HG03378 (cell line): ENCODE data around the gene XKRX.

Experiments
- ATAC-seq: cut with Tn5 transposase; IDR thresholded peaks from one replicate; pipeline ENCODE4 v1.9.1; 2021; ENCODE audit warnings: mild to moderate bottlenecking, moderate library complexity; ENCODE audit not compliant: unreplicated experiment

Gene XKRX

GRCh38 chrX:100928660-100929613 lies at the start of gene XKRX:
Gene XKRX (minus strand): TSS chrX:100928917. CDS start chrX:100928304, 613 bp downstream.
- ATAC-seq: peak; percentile 39

DNA sequence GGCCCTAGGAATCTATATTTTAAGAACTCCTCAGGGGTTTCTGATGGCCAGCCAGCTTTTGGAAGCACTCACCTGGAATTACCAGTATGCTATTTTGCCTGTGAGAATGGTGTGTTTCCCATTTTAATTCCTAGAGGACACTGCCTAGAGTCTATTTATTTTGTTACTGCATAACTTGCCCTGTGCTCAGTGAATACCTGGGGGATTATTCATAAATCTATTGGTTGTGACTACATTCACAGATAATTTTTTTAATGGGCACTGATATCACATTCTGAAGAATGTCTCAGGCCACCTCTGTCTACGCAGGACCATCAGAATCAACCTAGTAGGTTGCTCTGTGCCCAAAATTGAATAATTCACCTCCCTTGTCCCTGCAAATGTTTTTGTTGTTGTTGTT lies 47.5 kb upstream of the XKRX start:
- ATAC-seq: no peak

DNA sequence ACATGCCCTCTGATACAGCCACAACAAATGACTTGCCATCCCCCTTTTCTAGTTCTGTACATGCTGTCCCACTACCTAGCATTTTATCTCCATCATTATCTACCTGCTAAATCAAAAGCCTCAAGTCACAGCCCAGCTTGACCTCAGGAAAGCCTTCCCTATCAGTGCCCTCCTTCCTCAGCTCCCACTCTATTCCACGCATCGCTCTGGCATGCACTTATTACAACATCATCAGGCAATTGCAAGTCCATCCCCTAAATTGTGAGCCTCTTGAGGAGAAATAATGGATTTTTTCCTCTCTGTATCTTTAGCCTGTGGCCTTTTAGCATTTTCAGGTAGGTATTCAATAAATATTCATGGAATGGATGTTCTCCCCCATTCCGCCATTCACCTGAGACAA lies 46.5 kb upstream of the XKRX start:
- no peak for ATAC-seq

DNA sequence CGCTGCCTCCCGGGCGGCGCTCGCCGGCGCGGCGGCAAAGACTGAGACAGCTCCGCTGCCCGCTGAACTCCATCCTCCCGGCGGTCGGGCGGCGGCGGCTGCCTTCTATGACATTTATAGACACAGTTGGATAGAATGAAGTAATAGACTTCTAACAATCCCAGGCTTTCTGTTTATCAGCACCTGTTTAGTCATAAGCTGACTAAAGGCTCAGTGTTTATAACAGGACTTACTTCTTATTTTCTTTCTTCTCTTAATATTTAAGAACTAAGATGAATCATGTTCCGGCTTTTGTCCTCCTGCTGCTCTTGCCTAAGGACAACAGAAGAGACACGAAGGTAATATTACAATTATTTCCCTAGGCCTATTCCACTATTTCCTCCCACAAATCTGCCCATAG lies 44.7 kb upstream of the XKRX start:
- no peak for ATAC-seq

- no peak for ATAC-seq
Measured at GRCh38 chrX:100969936-100970335, 41.2 kb upstream of the XKRX start.

DNA sequence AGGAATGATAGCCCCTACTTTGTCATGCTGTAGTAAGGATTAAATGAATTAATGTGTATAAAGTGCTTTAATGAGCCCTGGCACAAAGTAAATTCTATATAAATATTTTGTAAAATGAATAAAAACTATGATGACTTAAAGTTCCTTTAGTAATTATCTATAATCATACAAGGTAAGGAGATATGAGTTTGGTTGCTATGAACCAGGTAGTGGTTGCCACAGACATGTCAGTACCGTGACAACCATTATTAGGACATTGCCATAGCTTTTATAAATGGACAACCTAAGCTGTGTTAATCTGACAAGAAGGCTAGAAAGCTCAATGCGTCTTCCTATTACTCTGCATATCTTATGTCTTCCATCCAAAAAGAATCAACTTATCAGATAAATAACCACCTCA lies 40.7 kb upstream of the XKRX start, which contains the start of gene ARL13A:
Gene ARL13A (plus strand): TSS at position 301 of the 400 bp plus-strand sequence. CDS start 3,982 bp downstream, outside the sequence.
- no peak for ATAC-seq

- no peak for ATAC-seq
Measured at GRCh38 chrX:100964362-100964761, 35.6 kb upstream of the XKRX start.

GRCh38 chrX:100962811-100963210 lies 34.1 kb upstream of the XKRX start:
- ATAC-seq: no peak

DNA sequence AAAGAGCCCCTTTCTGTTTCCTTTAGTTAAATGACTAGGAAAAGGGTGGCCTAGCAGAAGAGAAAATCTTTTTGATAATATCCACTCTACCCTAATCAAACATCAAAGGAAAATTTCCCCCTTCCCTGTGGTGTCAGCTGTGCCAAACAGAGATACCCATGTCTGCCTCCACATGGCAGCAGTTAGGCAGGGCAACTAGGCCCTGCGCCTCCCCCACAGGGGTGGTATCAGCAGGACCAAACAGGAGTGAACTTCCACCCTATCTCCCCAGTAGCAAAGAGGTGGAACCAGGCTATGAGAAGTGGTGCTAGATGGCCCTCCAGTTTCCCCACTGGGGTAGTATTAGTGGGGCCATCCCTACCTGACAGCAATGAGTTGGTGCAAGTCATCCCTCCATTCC lies 19.8 kb upstream of the XKRX start:
- ATAC-seq: no peak

GRCh38 chrX:100946299-100946927 lies 17.7 kb upstream of the XKRX start:
- no peak for ATAC-seq

GRCh38 chrX:100944601-100945000 lies 15.9 kb upstream of the XKRX start:
- ATAC-seq: no peak

GRCh38 chrX:100939333-100939732 lies 10.6 kb upstream of the XKRX start:
- no peak for ATAC-seq

DNA sequence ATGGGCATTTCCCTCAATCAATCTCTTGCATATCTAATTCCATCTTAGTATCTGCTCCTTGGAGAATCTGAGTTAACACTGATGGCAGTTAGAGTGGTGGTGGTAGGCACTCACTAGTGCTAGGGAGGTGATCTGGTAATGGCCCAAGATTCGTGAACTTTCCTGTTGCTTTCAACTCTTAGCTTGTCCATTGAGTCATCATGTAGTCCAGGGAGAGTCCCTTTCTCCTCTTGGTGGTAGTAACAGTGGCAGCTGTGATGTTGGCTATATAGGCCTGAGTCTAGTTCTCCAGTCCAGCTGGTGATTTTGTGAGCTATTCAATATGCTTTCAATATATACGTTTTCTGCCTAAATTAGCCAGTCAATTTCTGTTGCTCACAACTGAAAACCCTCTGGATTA lies 7.0 kb upstream of the XKRX start:
- ATAC-seq: no peak

- peak; percentile 35 for ATAC-seq
Measured at GRCh38 chrX:100931925-100932285, 3.2 kb upstream of the XKRX start.

GRCh38 chrX:100931218-100931924 lies 2.7 kb upstream of the XKRX start:
- peak; percentile 88 for ATAC-seq

DNA sequence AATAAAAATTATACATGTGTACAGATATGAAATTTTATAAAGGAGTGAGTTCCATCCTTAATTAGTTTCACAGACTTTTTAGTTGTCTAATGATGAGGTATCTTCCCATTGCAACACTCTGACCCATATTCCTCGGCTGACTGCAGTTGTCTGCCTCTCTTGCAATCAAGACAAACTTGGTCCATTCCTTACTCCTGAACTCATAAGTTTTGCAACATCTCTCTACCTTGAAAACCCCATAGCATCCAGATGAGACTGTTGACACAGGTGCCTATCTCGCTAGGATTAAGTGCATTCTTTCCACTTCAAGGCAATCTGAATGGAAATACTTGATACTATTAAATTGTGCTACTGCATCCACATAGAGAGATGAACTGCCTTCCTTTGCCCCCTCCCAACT lies 2.3 kb downstream of the XKRX start:
- no peak for ATAC-seq

DNA sequence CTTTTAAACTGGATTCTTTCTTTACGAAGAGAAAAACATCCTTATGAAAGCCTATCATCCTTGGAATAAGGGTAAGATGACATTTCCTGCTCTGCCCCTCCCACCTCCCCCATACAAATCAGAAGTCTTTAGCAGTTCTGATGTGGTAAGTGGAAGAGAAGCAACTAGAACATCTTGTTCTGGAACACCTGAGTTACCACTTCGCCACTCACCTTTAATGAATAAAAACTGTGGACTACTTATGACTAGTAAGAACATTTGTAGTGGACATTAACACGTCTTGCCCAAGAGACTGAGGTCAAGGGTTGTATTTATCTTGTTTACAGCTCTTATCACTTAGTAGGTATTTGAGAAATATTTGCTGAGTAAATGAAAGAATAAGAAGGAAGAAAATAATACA lies 4.3 kb downstream of the XKRX start:
- no peak for ATAC-seq

DNA sequence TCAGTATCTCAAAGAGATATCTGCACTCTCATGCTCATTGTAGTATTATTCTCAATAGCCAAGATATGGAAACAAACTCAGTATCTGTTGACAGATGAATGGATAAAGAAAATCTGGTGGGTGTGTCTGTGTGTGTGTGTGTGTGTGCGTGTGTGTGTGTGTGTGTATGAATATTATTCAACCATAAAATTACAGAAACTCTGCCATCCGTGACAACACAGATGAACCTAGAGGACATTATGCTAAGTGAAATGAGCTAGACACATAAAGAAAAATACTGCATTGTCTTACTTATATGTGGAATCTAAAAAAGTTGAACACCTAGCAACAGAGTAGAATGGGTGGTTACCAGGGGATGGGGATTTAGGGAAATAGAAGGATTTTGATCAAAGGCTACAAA lies 13.2 kb downstream of the XKRX start:
- no peak for ATAC-seq

GRCh38 chrX:100913111-100913510 lies 15.6 kb downstream of the XKRX start:
- no peak for ATAC-seq

DNA sequence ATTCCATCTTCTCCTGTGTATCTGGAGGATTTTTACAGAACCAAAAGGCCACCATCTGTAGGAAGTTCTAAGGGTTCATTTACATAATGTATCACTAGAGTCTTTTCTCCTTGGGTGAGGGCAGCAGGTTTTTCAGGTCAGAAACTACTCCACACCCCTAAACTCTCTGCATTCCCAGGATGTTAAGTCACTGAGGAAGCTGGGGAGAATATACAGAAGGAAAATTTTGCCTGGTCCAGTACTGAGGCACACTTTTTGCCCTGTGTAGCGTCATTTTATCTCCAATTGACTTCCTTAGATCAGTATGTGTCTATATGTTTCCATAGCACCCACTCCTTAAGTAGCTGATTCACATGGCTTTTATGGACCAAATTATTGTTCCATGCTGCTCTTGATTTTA lies 17.0 kb downstream of the XKRX start:
- no peak for ATAC-seq

- ATAC-seq: no peak
Measured at GRCh38 chrX:100905620-100906019, 23.1 kb downstream of the XKRX start.

DNA sequence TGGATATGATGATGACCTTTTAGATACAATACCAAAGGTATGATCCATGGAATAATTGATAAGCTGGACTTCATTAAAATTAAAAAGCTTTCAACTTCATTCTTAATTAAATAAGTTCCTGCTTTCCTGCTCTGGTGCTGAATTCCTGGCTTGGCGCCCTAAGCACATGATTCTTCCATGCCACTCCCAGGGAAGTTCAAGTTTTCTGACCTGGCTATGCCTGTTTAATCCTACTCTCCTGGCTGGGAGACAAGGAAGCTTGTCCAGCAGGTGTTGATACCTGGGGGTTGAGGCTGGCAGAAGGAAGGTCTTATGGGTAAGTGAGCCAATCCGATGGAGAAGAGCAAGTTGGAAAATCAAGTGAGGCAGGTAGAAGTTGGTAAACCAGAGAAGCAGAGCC lies 24.3 kb downstream of the XKRX start:
- no peak for ATAC-seq
